Measurements from ENCODE around the gene RASL11B.
A peak's percentile ranks its signal among the peaks of the same experiment; 100 is the strongest.
"Not testable (repeated sequence)": the region's sequence is repeated elsewhere in the genome, so short reads cannot be mapped to it uniquely, and the experiment has no call there.

The RASL11B gene

GRCh38 chr4:52861879-52862616, at the start of gene RASL11B:
TSS of gene RASL11B (plus strand) at chr4:52862317. CDS start at chr4:52862508, 191 bp downstream.
- peak; percentile 61 for DNase-seq (ENCODE audit: low spot score)

GRCh38 chr4:52813546-52813945, 48.6 kb upstream of the RASL11B start:
- no peak for DNase-seq (ENCODE audit: low spot score)

GRCh38 chr4:52822583-52822971, 39.5 kb upstream of the RASL11B start:
- DNase-seq (ENCODE audit: low spot score): no peak

DNA sequence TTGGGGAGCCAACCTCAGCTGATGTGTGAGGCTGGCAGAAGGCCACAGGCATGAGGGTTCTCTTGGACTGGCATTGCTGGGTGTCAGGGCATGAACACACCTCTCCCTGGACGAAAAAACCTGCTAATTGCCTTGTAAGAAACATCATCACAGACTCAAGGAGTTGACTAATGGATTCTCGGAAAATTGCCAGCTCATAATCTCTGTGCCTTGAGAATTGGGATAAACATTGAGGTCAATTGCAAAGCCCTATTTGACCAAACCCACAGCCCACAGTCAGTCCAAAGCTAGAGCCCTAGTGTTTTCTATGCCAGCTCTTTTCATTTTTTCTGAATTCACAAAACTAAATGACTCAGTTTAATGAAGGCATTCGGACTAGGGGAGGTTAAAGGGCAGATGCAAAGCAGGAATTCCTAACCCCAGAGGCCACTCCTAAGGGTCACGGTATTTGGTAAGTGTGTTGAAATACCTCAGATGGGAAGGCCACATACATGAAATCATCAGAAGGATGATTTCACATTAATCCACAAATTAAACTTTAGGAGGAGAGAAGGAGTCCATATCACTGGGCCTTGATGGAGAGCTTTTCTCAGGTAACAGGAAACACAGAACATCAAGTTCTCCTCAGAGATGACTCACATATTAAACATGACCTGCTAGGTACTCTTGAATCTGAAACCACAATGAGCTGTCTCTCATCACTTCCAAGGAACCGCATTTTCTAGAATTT, 39.0 kb upstream of the RASL11B start:
- peak; percentile 44 for DNase-seq (ENCODE audit: low spot score)

- DNase-seq (ENCODE audit: low spot score): no peak
Observed at GRCh38 chr4:52823702-52824092, 38.4 kb upstream of the RASL11B start.

DNA sequence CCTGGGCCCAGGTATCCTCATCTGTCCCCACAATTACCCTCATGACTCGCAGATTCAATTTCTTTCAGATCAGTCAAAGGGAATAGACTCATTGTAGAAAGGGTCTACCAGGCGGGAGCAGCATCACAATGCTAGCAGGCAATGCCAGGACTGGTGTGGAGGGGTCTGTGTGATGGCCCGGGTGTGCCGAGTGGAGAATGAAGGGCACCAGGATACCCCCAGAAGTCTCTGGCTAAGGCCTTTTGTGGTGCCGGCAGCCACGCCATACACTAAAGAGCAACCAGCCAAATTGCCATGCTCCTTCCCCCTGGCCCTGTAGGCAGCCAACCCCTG, 37.9 kb upstream of the RASL11B start:
- no peak for DNase-seq (ENCODE audit: low spot score)

- peak; percentile 69 for DNase-seq (ENCODE audit: low spot score)
Observed at GRCh38 chr4:52824603-52825459, 37.3 kb upstream of the RASL11B start.

DNA sequence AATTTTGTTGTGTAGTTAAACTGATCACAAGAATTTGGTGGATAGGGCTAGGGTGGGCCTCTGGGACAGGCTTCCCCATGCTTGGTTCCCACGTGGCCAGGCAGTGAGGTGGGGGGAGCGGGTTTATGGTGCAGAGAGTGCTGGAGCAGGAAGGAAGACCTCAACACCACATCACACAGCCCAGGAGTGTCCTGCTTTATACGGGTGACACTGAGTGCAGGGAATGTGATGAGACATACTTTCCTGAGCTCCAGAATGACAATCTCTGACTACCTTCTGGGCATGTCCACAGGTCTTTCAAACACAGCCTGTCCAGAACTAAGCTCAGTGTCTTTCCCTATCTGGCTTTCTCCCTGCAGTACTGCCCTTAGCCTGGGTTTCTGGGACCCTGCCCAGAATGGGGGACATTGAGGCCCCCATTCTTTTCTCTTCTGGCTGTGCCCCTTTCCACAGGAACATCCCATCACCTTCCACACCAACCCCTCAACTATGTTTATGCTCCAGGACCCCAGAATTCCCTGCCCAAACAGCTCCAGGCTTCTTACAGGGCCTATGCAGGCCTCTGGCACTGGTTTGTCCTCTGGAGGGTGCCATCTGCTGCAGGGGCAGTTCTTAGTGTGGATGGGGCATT, 36.5 kb upstream of the RASL11B start:
- DNase-seq (ENCODE audit: low spot score): peak; percentile 92

- DNase-seq (ENCODE audit: low spot score): no peak
Observed at GRCh38 chr4:52833941-52834525, 28.1 kb upstream of the RASL11B start.

GRCh38 chr4:52834641-52835456, 27.3 kb upstream of the RASL11B start:
- DNase-seq (ENCODE audit: low spot score): not testable (repeated sequence)

DNA sequence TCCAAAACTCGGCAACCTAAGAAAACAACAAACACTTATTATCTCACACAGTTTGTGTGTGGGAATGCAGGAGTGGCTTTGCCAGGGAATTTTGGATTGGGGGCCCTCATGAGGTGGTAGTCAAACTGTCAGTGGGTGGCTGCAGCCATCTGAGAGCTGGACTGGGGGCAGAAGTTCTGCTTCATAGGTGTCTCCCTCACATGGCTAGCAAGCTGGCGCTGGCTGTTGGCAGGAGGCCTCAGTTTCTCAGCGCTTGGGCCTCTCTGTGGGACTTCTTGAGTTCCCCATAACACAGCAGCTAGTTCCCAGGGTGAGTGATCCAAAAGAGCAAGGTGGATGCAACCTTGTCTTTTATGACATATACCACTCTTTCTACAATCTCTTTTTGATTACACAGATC, 26.0 kb upstream of the RASL11B start:
- no peak for DNase-seq (ENCODE audit: low spot score)

GRCh38 chr4:52836678-52837077, 25.4 kb upstream of the RASL11B start:
- peak; percentile 13 for DNase-seq (ENCODE audit: low spot score)

GRCh38 chr4:52837716-52838558, 24.2 kb upstream of the RASL11B start:
- peak; percentile 93 for DNase-seq (ENCODE audit: low spot score)

- DNase-seq (ENCODE audit: low spot score): peak; percentile 66
Observed at GRCh38 chr4:52838729-52839586, 23.2 kb upstream of the RASL11B start.

GRCh38 chr4:52840531-52841370, 21.4 kb upstream of the RASL11B start:
- no peak for DNase-seq (ENCODE audit: low spot score)

GRCh38 chr4:52841682-52842456, 20.2 kb upstream of the RASL11B start:
- DNase-seq (ENCODE audit: low spot score): no peak

GRCh38 chr4:52842792-52843191, 19.3 kb upstream of the RASL11B start:
- no peak for DNase-seq (ENCODE audit: low spot score)

All from SW480 (cell line).